ENCODE measurements around the gene APLF. TPM values are rescaled to one million over a fixed set of nuclear protein-coding genes. Genes with fewer than 3 reads are reported as not detected.
"Not testable (repeated sequence)": the region's sequence is repeated elsewhere in the genome, so short reads cannot be mapped to it uniquely, and the experiment has no call there.

APLF gene
- total RNA-seq, 2 experiments from 2014 or later = 4.1 to 4.3 TPM

GRCh38 chr2:68441179-68441993 is 26.0 kb upstream of the APLF start:
- H3K27ac ChIP-seq (ENCODE audit: low read depth in 1 of 2, low read length in 2 of 2) = peak overlapping the region in 1 of 2 donors; percentile 26
- Mint-ChIP-seq H3K36me3 (ENCODE audit: low read depth) (no peaks in the 10 kb centered on the region), H3K4me1 (ENCODE audit: low read depth) (peaks cover 8% of the 10 kb centered on the region), H3K27me3 (no peaks in the 10 kb centered on the region), H3K27ac (peak overlapping the region; percentile 38), H3K4me3 (no peak overlapping the region), H3K9me3 (no peaks in the 10 kb centered on the region)
- no peak overlapping the region for H3K4me3 ChIP-seq (ENCODE audit: low read length)
- peak; percentile 52 to 92 (median 70) for DNase-seq
- no peaks in the 10 kb centered on the region for H3K27me3 ChIP-seq (ENCODE audit: control insufficient read depth in 1 of 2, insufficient read depth in 2 of 2, low read length in 2 of 2)
- CTCF ChIA-PET = interaction anchor here (0.6 to 1.5 kb wide), 17 partner anchors 11 to 493 kb away, joined by 3 to 8 read pairs (median 3); no protein-coding TSS in a partner anchor
- H3K9me3 ChIP-seq (ENCODE audit: control insufficient read depth in 1 of 2, insufficient read depth in 1 of 2, low read length in 2 of 2) = no peaks in the 10 kb centered on the region
- peaks cover 9% of the 10 kb centered on the region for H3K4me1 ChIP-seq (ENCODE audit: insufficient read depth, low read length)
- intact Hi-C loops (cut with DNase I, micrococcal nuclease) = loop anchor here (1.0 to 5.0 kb wide), 4 partner anchors 79 to 319 kb away; no protein-coding TSS in a partner anchor
- peak; percentile 97 for TF ChIP-seq CTCF (IDR thresholded peaks at IDR 0.05)
- H3K36me3 ChIP-seq (ENCODE audit: insufficient read depth, low read length) = no peaks in the 10 kb centered on the region
- ATAC-seq (ENCODE audit: poor library complexity) = peak; percentile 96
- POLR2A ChIA-PET = interaction anchor here (0.7 to 1.1 kb wide), 3 partner anchors 17 to 26 kb away, joined by 3 to 4 read pairs (median 4); partner anchors contain the start of genes APLF and FBXO48

GRCh38 chr2:68441994-68442322 is 25.4 kb upstream of the APLF start:
- Mint-ChIP-seq H3K4me1 (ENCODE audit: low read depth) (peaks cover 8% of the 10 kb centered on the region), H3K36me3 (ENCODE audit: low read depth) (no peaks in the 10 kb centered on the region), H3K27ac (no peak overlapping the region), H3K9me3 (no peaks in the 10 kb centered on the region), H3K4me3 (no peak overlapping the region), H3K27me3 (no peaks in the 10 kb centered on the region)
- intact Hi-C loops (cut with DNase I, micrococcal nuclease) = loop anchor here (1.0 to 5.0 kb wide), 4 partner anchors 80 to 320 kb away; no protein-coding TSS in a partner anchor
- DNase-seq (no peak), ATAC-seq (ENCODE audit: poor library complexity) (no peak)
- TF ChIP-seq CTCF (IDR thresholded peaks at IDR 0.05) = peak; percentile 36
- Histone ChIP-seq H3K27ac (ENCODE audit: low read depth in 1 of 2, low read length in 2 of 2) (no peak overlapping the region), H3K36me3 (ENCODE audit: insufficient read depth, low read length) (no peaks in the 10 kb centered on the region), H3K9me3 (ENCODE audit: control insufficient read depth in 1 of 2, insufficient read depth in 1 of 2, low read length in 2 of 2) (peaks cover 0 to under 1% of the 10 kb centered on the region in 2 experiments), H3K4me1 (ENCODE audit: insufficient read depth, low read length) (peaks cover 9% of the 10 kb centered on the region), H3K27me3 (ENCODE audit: control insufficient read depth in 1 of 2, insufficient read depth in 2 of 2, low read length in 2 of 2) (no peaks in the 10 kb centered on the region), H3K4me3 (ENCODE audit: low read length) (no peak overlapping the region)
- CTCF ChIA-PET = interaction anchor here (0.7 to 1.5 kb wide), 15 partner anchors 11 to 493 kb away, joined by 3 to 8 read pairs (median 3); no protein-coding TSS in a partner anchor
- POLR2A ChIA-PET = interaction anchor here (0.7 to 1.1 kb wide), 2 partner anchors 17 to 23 kb away, joined by 4 read pairs; no protein-coding TSS in a partner anchor

GRCh38 chr2:68446425-68446824 is 21.0 kb upstream of the APLF start:
- POLR2A ChIA-PET; ATAC-seq (ENCODE audit: poor library complexity); DNase-seq; H3K4me1 ChIP-seq (ENCODE audit: insufficient read depth, low read length); H3K4me3 ChIP-seq (ENCODE audit: low read length); H3K27ac Mint-ChIP-seq; H3K9me3 Mint-ChIP-seq; H3K27ac ChIP-seq (ENCODE audit: low read depth in 1 of 2, low read length in 2 of 2); H3K27me3 Mint-ChIP-seq; H3K36me3 Mint-ChIP-seq (ENCODE audit: low read depth); H3K36me3 ChIP-seq (ENCODE audit: insufficient read depth, low read length); intact Hi-C loops (cut with DNase I, micrococcal nuclease); H3K4me3 Mint-ChIP-seq; H3K27me3 ChIP-seq (ENCODE audit: control insufficient read depth in 1 of 2, insufficient read depth in 2 of 2, low read length in 2 of 2); H3K4me1 Mint-ChIP-seq (ENCODE audit: low read depth): not testable (repeated sequence)
- CTCF ChIA-PET = interaction anchor here (0.8 kb wide), 1 partner anchor 8 kb away, joined by 3 read pairs; no protein-coding TSS in a partner anchor
- peaks cover 0 to 23% of the 10 kb centered on the region in 2 experiments for H3K9me3 ChIP-seq (ENCODE audit: control insufficient read depth in 1 of 2, insufficient read depth in 1 of 2, low read length in 2 of 2)

All from CD4-positive, alpha-beta T cell (primary cell).